HL-60 (cell line): ENCODE measurements around the gene WWP2.
"Not testable (repeated sequence)": the region's sequence is repeated elsewhere in the genome, so short reads cannot be mapped to it uniquely, and the experiment has no call there.

ENCODE experiments used
- DNase-seq, 2 experiments: peaks; one replicate each; pipeline ENCODE4 v3.0.0-alpha.2; 2010 to 2020; ENCODE audit warnings: low read depth in 1 of 2, low spot score in 1 of 2
- H3K27ac ChIP-seq: fragments of 250-450 bp; sonication (Bioruptor Pico); replicated peaks from 2 replicates; pipeline ENCODE4 v1.5.1; 2020; ENCODE audit warnings: mild to moderate bottlenecking, moderate library complexity
- H3K27me3 ChIP-seq: fragments of 250-450 bp; sonication (Bioruptor Pico); 2 replicates; pipeline ENCODE4 v1.5.1; 2021; ENCODE audit warnings: mild to moderate bottlenecking, moderate library complexity; ENCODE audit not compliant: insufficient read depth, poor library complexity, severe bottlenecking
- H3K4me3 ChIP-seq: replicated peaks from 2 replicates; pipeline ENCODE4 v1.5.1; 2011; ENCODE audit warnings: mild to moderate bottlenecking, control low read depth, low read length; ENCODE audit not compliant: insufficient read depth
- CTCF ChIP-seq: IDR thresholded peaks from one replicate; pipeline ENCODE4 v1.5.1; 2011; ENCODE audit warnings: low read length, control low read depth, inconsistent platforms; ENCODE audit not compliant: insufficient read depth
- GABPA ChIP-seq: IDR thresholded peaks from 2 replicates; pipeline ENCODE4 v1.6.1; 2012; ENCODE audit warnings: low read depth
- POLR2AphosphoS5 ChIP-seq: IDR thresholded peaks from 2 replicates; pipeline ENCODE4 v1.6.1; 2012; ENCODE audit warnings: low read depth
- SPI1 ChIP-seq: IDR thresholded peaks from 2 replicates; pipeline ENCODE4 v1.6.1; 2012; ENCODE audit warnings: low read depth, mild to moderate bottlenecking, borderline replicate concordance
- TF ChIP-seq, protein P1 (sequence below): IDR thresholded peaks from 2 replicates; pipeline ENCODE4 v1.6.1; 2012; ENCODE audit warnings: low read depth; ENCODE audit not compliant: insufficient replicate concordance

Gene WWP2

GRCh38 chr16:69727916-69728270, 34.2 kb upstream of the WWP2 start:
- DNase-seq, result no peak
- Histone ChIP-seq H3K27ac (peak overlapping the region; percentile 79; the same call in 1 of the 2 replicates), H3K4me3 (no peak overlapping the region), H3K27me3 (no peaks in the 10 kb centered on the region)
- TF ChIP-seq SPI1, result no peak

DNA sequence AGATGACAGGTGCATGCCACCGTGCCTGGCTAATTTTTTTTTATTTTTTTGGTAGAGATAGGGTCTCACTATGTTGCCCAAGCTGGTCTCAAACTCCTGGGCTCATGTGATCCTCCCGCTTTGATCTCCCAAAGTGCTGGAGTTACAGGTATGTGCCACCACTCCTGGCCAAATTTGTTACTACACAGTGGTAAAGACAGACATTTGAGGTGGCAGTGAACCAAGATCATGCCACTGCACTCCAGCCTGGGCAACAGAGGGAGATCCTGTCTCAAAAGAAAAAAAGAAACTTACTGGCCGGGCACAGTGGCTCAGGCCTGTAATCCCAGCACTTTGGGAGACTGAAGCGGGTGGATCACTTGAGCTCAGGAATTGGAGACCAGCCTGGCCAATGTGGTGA, 33.1 kb upstream of the WWP2 start:
- H3K4me3 ChIP-seq, H3K27ac ChIP-seq, H3K27me3 ChIP-seq, DNase-seq: not testable (repeated sequence)

GRCh38 chr16:69731280-69731679, 30.9 kb upstream of the WWP2 start:
- not testable (repeated sequence) for H3K27ac ChIP-seq, H3K27me3 ChIP-seq, H3K4me3 ChIP-seq, DNase-seq

GRCh38 chr16:69732101-69732500, 30.0 kb upstream of the WWP2 start:
- Histone ChIP-seq H3K27ac (no peak overlapping the region), H3K27me3 (no peaks in the 10 kb centered on the region), H3K4me3 (no peak overlapping the region)
- DNase-seq, result no peak
- TF ChIP-seq GABPA (no peak), SPI1 (no peak)

GRCh38 chr16:69741519-69741918, 20.6 kb upstream of the WWP2 start:
- H3K4me3 ChIP-seq, result no peak overlapping the region
- TF ChIP-seq SPI1 (no peak), GABPA (no peak), CTCF (no peak), POLR2AphosphoS5 (no peak)
- TF ChIP-seq, protein P1, sequence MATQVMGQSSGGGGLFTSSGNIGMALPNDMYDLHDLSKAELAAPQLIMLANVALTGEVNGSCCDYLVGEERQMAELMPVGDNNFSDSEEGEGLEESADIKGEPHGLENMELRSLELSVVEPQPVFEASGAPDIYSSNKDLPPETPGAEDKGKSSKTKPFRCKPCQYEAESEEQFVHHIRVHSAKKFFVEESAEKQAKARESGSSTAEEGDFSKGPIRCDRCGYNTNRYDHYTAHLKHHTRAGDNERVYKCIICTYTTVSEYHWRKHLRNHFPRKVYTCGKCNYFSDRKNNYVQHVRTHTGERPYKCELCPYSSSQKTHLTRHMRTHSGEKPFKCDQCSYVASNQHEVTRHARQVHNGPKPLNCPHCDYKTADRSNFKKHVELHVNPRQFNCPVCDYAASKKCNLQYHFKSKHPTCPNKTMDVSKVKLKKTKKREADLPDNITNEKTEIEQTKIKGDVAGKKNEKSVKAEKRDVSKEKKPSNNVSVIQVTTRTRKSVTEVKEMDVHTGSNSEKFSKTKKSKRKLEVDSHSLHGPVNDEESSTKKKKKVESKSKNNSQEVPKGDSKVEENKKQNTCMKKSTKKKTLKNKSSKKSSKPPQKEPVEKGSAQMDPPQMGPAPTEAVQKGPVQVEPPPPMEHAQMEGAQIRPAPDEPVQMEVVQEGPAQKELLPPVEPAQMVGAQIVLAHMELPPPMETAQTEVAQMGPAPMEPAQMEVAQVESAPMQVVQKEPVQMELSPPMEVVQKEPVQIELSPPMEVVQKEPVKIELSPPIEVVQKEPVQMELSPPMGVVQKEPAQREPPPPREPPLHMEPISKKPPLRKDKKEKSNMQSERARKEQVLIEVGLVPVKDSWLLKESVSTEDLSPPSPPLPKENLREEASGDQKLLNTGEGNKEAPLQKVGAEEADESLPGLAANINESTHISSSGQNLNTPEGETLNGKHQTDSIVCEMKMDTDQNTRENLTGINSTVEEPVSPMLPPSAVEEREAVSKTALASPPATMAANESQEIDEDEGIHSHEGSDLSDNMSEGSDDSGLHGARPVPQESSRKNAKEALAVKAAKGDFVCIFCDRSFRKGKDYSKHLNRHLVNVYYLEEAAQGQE, result no peak
- H3K27ac ChIP-seq, result no peak overlapping the region
- no peaks in the 10 kb centered on the region for H3K27me3 ChIP-seq
- DNase-seq, result no peak

DNA sequence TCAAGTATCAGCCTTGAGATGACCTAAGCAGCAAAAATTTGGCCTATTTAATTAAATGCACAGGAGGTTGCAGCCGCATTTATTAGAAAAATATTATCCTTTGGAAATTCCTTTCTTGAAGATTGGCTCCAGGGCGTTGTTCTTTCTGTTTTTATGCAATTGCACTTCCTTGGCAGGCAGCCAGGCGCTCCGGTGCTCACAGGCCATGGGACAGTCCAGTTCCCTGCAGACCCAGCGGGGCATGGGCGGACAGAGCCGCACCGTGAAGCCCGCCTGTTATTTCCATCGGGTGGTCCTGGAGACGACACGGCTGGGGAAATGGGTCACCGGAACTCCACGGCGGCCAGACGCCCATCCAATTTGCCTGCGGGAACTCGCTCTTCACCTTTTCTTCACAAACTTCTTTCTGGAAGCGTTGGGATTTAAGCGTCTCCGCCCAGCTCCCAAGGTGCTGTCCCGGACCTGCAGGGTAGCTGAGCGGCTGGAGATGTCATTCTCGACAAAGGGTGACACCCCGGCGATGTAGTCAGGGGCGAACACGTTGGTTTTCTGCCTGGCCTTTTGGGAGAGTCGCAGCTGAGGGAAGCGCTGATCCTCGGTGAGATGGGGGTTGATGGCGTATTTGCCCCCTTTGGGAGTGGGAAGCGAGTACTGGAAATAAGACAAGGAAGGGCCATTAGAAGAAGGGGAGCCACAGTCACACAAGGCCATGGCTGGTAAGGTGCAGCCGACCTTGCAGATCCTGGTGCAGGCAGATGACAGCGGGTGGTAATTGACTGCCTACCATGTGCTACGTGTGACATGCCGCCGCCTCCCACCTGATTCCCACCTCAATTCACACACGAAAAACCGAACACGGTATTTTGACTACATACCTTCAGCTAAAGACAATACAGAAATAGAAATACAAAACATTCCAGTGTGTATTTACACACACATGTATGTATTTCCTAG, 19.9 kb upstream of the WWP2 start:
- no peak overlapping the region for H3K27ac ChIP-seq
- no peak overlapping the region for H3K4me3 ChIP-seq
- TF ChIP-seq CTCF, result no peak
- TF ChIP-seq POLR2AphosphoS5, result no peak
- no peak for TF ChIP-seq GABPA
- no peaks in the 10 kb centered on the region for H3K27me3 ChIP-seq
- no peak for DNase-seq
